ENCODE measurements around the gene ZFYVE28.

Gene ZFYVE28

GRCh38 chr4:2268357-2269205 is 149.9 kb downstream of the ZFYVE28 start:
- no peak for DNase-seq

- DNase-seq = no peak
Measured at GRCh38 chr4:2267841-2268240, 150.6 kb downstream of the ZFYVE28 start.

- no peak for DNase-seq
Measured at GRCh38 chr4:2267320-2267811, 151.1 kb downstream of the ZFYVE28 start.

GRCh38 chr4:2266821-2267220 is 151.6 kb downstream of the ZFYVE28 start:
- no peak for DNase-seq

GRCh38 chr4:2266181-2266580 is 152.3 kb downstream of the ZFYVE28 start:
- DNase-seq = no peak

GRCh38 chr4:2265113-2266110 is 153.0 kb downstream of the ZFYVE28 start:
- DNase-seq = no peak

GRCh38 chr4:2264481-2265041 is 153.9 kb downstream of the ZFYVE28 start:
- DNase-seq = no peak

- DNase-seq = no peak
Measured at GRCh38 chr4:2263926-2264321, 154.5 kb downstream of the ZFYVE28 start.

- no peak for DNase-seq
Measured at GRCh38 chr4:2262944-2263250, 155.5 kb downstream of the ZFYVE28 start.

- peak; percentile 96 to 97 for DNase-seq
Measured at GRCh38 chr4:2262145-2262943, 156.1 kb downstream of the ZFYVE28 start.

- no peak for DNase-seq
Measured at GRCh38 chr4:2261853-2262144, 156.6 kb downstream of the ZFYVE28 start, which contains the start of gene MXD4. TSS of gene MXD4 (minus strand) at chr4:2262109. CDS start at chr4:2261980, 129 bp downstream.

GRCh38 chr4:2261110-2261852 is 157.2 kb downstream of the ZFYVE28 start:
- peak; percentile 62 to 67 for DNase-seq

GRCh38 chr4:2260344-2261109 is 157.9 kb downstream of the ZFYVE28 start:
- no peak for DNase-seq

- DNase-seq = no peak
Measured at GRCh38 chr4:2259541-2260343, 158.7 kb downstream of the ZFYVE28 start.

GRCh38 chr4:2259036-2259540 is 159.4 kb downstream of the ZFYVE28 start:
- DNase-seq = no peak

GRCh38 chr4:2258091-2259035 is 160.1 kb downstream of the ZFYVE28 start:
- DNase-seq = no peak

- DNase-seq = no peak
Measured at GRCh38 chr4:2257361-2258081, 160.9 kb downstream of the ZFYVE28 start.

GRCh38 chr4:2256781-2257191 is 161.7 kb downstream of the ZFYVE28 start:
- DNase-seq = peak in 1 of 2 donors; percentile 14

Measured in stimulated activated CD4-positive, alpha-beta T cell treated with anti-CD3 and anti-CD28 coated beads, Interleukin-2, amount 100 ng/mL, for 24 hours (primary cell).